Cardiac muscle cell (in vitro differentiated cells and primary cell): ENCODE data around the gene IDNK. TPM values are rescaled to one million over a fixed set of nuclear protein-coding genes. Genes with fewer than 3 reads are reported as not detected.

ENCODE experiments used
- DNase-seq, 2 donors: peaks; one replicate each; pipeline versions ENCODE4 v3.0.0 to v3.0.0-alpha.2; 2010 to 2017; ENCODE audit warnings: low read depth in 1 of 2, low spot score in 1 of 2
- H3K27ac ChIP-seq: fragments of 200-600 bp; sonication (generic); 2 replicates; pipeline ENCODE4 v1.5.1; 2016
- H3K27me3 ChIP-seq: fragments of 200-600 bp; sonication (generic); 2 replicates; pipeline ENCODE4 v1.6.0; 2016; ENCODE audit warnings: control low read depth
- H3K36me3 ChIP-seq: fragments of 200-600 bp; sonication (generic); 2 replicates; pipeline ENCODE4 v1.5.1; 2016; ENCODE audit warnings: control low read depth
- H3K4me1 ChIP-seq: fragments of 200-600 bp; sonication (generic); 2 replicates; pipeline ENCODE4 v1.8.1; 2017; ENCODE audit warnings: low read depth, mild to moderate bottlenecking, mixed run types
- H3K4me3 ChIP-seq: fragments of 200-600 bp; sonication (generic); 2 replicates; pipeline ENCODE4 v1.5.1; 2016; ENCODE audit warnings: mild to moderate bottlenecking
- H3K9me3 ChIP-seq: fragments of 200-600 bp; sonication (generic); 2 replicates; pipeline ENCODE4 v1.5.1; 2017; ENCODE audit warnings: low read depth, mild to moderate bottlenecking, control low read depth
- polyA plus RNA-seq: library from polyadenylated mRNA; unstranded; fragments of >200 nt; fragmentation: Nextera tagmentation; extraction: Ambion mirVana; gene quantifications from 2 replicates; pipeline ENCODE4 v1.2.1, GENCODE V29; 2016
- total RNA-seq: library from RNA; depleted of rRNA; stranded (reverse); fragments of >200 nt; gene quantifications from 2 replicates; pipeline ENCODE4 v1.2.3, GENCODE V29; 2016
- TF ChIP-seq, protein P1 (sequence below): IDR thresholded peaks from 2 replicates; pipeline ENCODE4 v1.5.1; 2012; ENCODE audit warnings: low read depth, mild to moderate bottlenecking, low read length

IDNK gene
- total and polyA plus RNA-seq, 2 experiments from 2014 or later, result 6.0 to 6.4 TPM

DNA sequence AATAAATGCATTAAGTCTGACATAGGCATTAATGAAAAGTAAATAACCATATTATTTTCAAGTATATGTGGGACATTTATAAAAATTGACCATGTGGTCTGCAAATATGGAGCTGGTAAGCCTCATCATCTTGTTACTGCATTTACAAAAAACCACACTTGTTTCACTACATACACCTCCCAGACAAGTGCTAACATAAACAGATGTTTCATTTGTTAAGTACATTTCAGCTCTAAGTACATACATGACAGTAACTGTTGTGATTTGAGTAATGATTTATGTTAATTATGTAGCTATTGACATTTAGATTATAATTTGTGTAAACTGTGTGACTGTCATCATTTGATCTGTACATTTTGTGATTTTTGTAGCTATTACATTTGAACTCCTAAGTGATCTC, 13.9 kb downstream of the IDNK start:
- Histone ChIP-seq H3K9me3 (no peaks in the 10 kb centered on the region), H3K27me3 (no peaks in the 10 kb centered on the region), H3K4me1 (no peaks in the 10 kb centered on the region), H3K27ac (no peak overlapping the region), H3K36me3 (no peaks in the 10 kb centered on the region), H3K4me3 (no peak overlapping the region)
- DNase-seq, result no peak
- TF ChIP-seq, protein P1, sequence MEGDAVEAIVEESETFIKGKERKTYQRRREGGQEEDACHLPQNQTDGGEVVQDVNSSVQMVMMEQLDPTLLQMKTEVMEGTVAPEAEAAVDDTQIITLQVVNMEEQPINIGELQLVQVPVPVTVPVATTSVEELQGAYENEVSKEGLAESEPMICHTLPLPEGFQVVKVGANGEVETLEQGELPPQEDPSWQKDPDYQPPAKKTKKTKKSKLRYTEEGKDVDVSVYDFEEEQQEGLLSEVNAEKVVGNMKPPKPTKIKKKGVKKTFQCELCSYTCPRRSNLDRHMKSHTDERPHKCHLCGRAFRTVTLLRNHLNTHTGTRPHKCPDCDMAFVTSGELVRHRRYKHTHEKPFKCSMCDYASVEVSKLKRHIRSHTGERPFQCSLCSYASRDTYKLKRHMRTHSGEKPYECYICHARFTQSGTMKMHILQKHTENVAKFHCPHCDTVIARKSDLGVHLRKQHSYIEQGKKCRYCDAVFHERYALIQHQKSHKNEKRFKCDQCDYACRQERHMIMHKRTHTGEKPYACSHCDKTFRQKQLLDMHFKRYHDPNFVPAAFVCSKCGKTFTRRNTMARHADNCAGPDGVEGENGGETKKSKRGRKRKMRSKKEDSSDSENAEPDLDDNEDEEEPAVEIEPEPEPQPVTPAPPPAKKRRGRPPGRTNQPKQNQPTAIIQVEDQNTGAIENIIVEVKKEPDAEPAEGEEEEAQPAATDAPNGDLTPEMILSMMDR, result no peak

DNA sequence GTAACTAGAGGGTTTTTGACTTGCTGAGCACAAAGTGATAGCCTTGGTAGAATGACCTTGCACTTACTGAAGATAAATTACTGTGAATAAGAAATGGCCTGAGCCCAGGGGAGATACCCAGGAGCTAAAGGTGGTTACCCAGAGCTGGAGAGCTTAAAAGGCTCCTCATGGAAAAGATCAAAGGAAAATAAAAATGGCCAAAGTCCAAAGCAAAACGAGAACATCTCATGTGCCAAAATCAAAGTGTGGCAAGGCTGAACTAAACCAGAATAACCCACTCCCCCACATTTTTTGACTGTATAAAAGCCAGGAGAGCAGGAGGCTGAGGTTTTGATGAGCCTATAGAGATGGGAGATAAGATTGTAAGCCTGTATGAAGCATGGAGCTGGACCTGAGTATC, 14.4 kb downstream of the IDNK start:
- Histone ChIP-seq H3K36me3 (no peaks in the 10 kb centered on the region), H3K27me3 (no peaks in the 10 kb centered on the region), H3K4me1 (no peaks in the 10 kb centered on the region), H3K27ac (no peak overlapping the region), H3K4me3 (no peak overlapping the region), H3K9me3 (no peaks in the 10 kb centered on the region)
- no peak for DNase-seq
- TF ChIP-seq, protein P1, result no peak

DNA sequence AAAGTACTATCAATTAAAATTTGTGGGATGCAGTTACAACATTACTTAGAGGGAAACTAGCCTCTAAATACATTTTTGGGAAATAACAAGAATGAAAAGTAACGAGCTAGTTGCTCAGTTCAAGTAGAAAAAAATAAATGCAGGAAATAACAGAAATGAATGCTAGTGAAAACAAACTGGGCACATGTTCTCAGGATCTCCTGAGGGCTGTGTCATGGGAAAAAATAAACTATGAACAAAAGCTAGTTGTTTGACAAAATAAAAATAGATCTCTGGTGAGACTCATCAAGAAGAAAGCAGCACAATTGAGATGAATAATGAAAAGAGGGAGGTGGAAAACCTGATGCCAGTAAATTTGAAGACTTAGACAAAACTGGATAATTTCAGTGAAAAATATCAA, 16.3 kb downstream of the IDNK start:
- no peak overlapping the region for H3K4me3 ChIP-seq
- TF ChIP-seq, protein P1, result no peak
- H3K36me3 ChIP-seq, result no peaks in the 10 kb centered on the region
- no peaks in the 10 kb centered on the region for H3K4me1 ChIP-seq
- H3K9me3 ChIP-seq, result no peaks in the 10 kb centered on the region
- H3K27ac ChIP-seq, result no peak overlapping the region
- DNase-seq, result no peak
- no peaks in the 10 kb centered on the region for H3K27me3 ChIP-seq

DNA sequence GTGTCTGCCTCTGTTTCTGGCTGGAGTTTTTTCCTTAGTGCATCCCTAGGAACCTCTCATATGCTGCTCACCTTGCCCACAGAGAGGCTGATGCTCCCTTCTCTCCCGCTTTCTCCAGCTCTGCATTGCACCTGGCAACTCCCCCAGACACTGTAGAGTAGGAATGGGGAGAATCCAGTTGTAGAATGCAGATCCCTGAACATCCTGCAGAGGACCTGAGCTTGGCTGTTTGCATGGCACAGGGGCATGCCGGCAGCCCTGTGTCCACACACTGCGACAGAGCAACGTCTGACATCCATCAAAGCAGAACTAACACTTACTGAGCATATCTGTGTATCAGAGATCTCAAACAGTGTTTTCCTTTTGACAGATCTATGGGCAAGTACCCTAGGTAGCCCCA, 19.9 kb downstream of the IDNK start:
- no peak overlapping the region for H3K4me3 ChIP-seq
- no peak for DNase-seq
- no peaks in the 10 kb centered on the region for H3K27me3 ChIP-seq
- no peaks in the 10 kb centered on the region for H3K36me3 ChIP-seq
- TF ChIP-seq, protein P1, result no peak
- no peak overlapping the region for H3K27ac ChIP-seq
- no peaks in the 10 kb centered on the region for H3K9me3 ChIP-seq
- no peaks in the 10 kb centered on the region for H3K4me1 ChIP-seq

DNA sequence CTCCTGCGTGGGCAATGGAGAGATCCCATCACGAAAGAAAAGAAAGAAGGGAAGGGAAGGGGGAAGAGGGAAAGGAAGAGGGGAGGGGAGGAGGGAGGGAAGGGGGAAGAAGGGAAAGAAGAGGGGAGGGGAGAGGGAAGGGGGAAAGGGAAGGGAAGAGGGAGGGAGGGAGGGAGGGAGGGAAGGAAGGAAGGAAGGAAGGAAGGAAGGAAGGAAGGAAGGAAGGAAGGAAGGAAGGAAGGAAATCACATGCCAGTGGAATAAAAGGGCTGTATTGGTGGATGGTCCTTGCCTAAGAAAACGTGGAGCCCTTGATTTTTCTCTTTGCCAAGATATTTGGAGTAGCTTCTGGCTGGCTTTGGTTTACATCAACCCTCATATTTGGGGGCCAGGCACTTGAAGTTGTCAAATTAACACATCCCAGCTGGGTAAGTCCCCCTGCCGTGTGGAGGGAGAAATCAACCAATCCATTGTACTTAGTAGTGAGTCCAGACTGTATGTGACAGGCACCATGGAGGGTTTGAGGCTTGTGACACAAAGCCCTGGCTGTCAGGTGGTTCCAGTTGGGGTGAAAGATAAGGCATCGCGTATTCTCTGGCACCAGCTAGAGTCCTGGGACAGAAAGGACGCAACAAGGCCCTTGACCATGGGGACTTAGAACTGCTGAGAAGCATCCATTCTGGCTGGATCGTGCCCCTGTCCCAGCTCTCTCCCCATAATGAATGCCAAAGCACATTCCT, 23.7 kb downstream of the IDNK start:
- no peak overlapping the region for H3K27ac ChIP-seq
- peaks cover 4% of the 10 kb centered on the region for H3K36me3 ChIP-seq
- H3K27me3 ChIP-seq, result no peaks in the 10 kb centered on the region
- no peaks in the 10 kb centered on the region for H3K9me3 ChIP-seq
- H3K4me3 ChIP-seq, result no peak overlapping the region
- peak in 1 of 2 donors; percentile 34 for DNase-seq
- H3K4me1 ChIP-seq, result no peaks in the 10 kb centered on the region
- TF ChIP-seq, protein P1, result no peak
